Nephron (organoid): ENCODE results near the gene HHIPL2.
"Not testable (repeated sequence)": the region's sequence is repeated elsewhere in the genome, so short reads cannot be mapped to it uniquely, and the experiment has no call there.

ENCODE experiments used
- H3K27ac Mint-ChIP-seq, 3 experiments: 2 replicates each; pipeline ENCODE4 v1.8.0; 2020; ENCODE audit warnings: mixed read lengths in 3 of 3, mild to moderate bottlenecking in 2 of 3, moderate library complexity in 1 of 3
- H3K27me3 Mint-ChIP-seq: 2 replicates; pipeline ENCODE4 v1.8.0; 2021; ENCODE audit warnings: low read depth, mild to moderate bottlenecking, moderate library complexity, mixed read lengths
- H3K36me3 Mint-ChIP-seq: 2 replicates; pipeline ENCODE4 v1.8.0; 2020; ENCODE audit warnings: low read depth, mixed read lengths
- H3K4me1 Mint-ChIP-seq: 2 replicates; pipeline ENCODE4 v1.8.0; 2020; ENCODE audit warnings: mixed read lengths
- H3K4me3 Mint-ChIP-seq, 3 experiments: 2 replicates each; pipeline ENCODE4 v1.8.0; 2020; ENCODE audit warnings: mild to moderate bottlenecking in 3 of 3, mixed read lengths in 3 of 3, moderate library complexity in 2 of 3
- H3K9me3 Mint-ChIP-seq: 2 replicates; pipeline ENCODE4 v1.8.0; 2020; ENCODE audit warnings: mixed read lengths
- CTCF ChIP-seq, 3 experiments: fragments of 200-600 bp; sonication (generic); IDR thresholded peaks; one replicate each; pipeline ENCODE4 v1.5.0; 2021; ENCODE audit warnings: antibody characterized with exemption in 3 of 3; ENCODE audit not compliant: unreplicated experiment in 3 of 3

Gene HHIPL2

DNA sequence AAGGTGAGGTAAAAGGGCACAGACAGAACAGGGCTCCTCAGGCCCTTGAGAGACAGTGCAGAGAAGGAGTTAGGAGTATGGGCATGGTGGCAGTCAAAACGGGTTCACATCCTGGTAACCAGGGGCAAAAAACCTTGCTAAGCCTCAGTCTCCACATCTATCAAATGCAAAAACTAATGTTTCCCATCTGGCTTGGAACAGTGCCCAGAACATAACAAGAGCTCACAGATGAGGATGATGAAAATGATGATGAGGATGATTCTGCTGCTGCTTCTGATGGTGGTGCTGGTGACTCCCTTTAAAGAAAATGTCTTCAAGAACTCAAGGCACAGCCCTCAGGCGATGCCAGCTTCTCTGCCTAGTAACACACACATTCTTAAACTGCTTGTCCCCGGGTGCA lies 24.1 kb downstream of the HHIPL2 start:
- no peak overlapping the region for H3K27ac Mint-ChIP-seq
- peaks cover 3% of the 10 kb centered on the region for H3K27me3 Mint-ChIP-seq
- TF ChIP-seq CTCF (IDR thresholded peaks at IDR 0.05; ENCODE audit: unreplicated experiment in 3 of 3): no peak
- H3K36me3 Mint-ChIP-seq: no peaks in the 10 kb centered on the region
- H3K4me1 Mint-ChIP-seq: peaks cover 6% of the 10 kb centered on the region
- no peak overlapping the region for H3K4me3 Mint-ChIP-seq
- peaks cover 3% of the 10 kb centered on the region for H3K9me3 Mint-ChIP-seq

GRCh38 chr1:222522105-222522915 lies 25.6 kb downstream of the HHIPL2 start:
- H3K4me1 Mint-ChIP-seq: peaks cover 6% of the 10 kb centered on the region
- no peak for TF ChIP-seq CTCF (IDR thresholded peaks at IDR 0.05; ENCODE audit: unreplicated experiment in 3 of 3)
- H3K4me3 Mint-ChIP-seq: no peak overlapping the region
- no peaks in the 10 kb centered on the region for H3K36me3 Mint-ChIP-seq
- peaks cover under 1% of the 10 kb centered on the region for H3K9me3 Mint-ChIP-seq
- H3K27me3 Mint-ChIP-seq: peaks cover 3% of the 10 kb centered on the region
- peak overlapping the region in 1 of 3 experiments; percentile 85 for H3K27ac Mint-ChIP-seq

GRCh38 chr1:222521299-222522104 lies 26.4 kb downstream of the HHIPL2 start:
- TF ChIP-seq CTCF (IDR thresholded peaks at IDR 0.05; ENCODE audit: unreplicated experiment in 3 of 3): no peak
- peaks cover 6% of the 10 kb centered on the region for H3K4me1 Mint-ChIP-seq
- H3K4me3 Mint-ChIP-seq: no peak overlapping the region
- H3K27me3 Mint-ChIP-seq: peaks cover 3% of the 10 kb centered on the region
- no peaks in the 10 kb centered on the region for H3K9me3 Mint-ChIP-seq
- no peaks in the 10 kb centered on the region for H3K36me3 Mint-ChIP-seq
- H3K27ac Mint-ChIP-seq: peak overlapping the region; percentile 54 to 85 (median 83)

DNA sequence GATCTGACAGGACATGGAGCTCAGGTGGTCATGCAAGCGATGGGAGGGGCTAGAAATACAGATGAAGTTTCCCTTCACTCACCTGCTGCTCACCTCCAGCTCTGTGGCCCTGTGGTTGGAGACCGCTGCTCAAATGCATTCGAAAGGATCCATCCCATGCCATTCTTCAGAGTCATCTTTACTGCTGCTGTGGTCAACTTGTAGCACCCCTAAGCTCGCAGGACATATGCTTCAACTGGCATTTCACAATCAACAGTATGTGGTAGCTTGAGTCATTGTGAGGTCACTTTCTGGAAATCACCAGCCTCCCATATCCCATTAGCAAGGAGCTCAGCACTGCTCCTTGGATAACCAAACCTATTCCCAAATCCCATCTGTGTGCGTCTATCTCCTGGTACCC lies 58.4 kb downstream of the HHIPL2 start:
- not testable (repeated sequence) for H3K4me1 Mint-ChIP-seq, H3K9me3 Mint-ChIP-seq, H3K36me3 Mint-ChIP-seq, H3K4me3 Mint-ChIP-seq, H3K27me3 Mint-ChIP-seq, H3K27ac Mint-ChIP-seq

- not testable (repeated sequence) for H3K4me3 Mint-ChIP-seq, H3K4me1 Mint-ChIP-seq, H3K27ac Mint-ChIP-seq, H3K9me3 Mint-ChIP-seq, H3K36me3 Mint-ChIP-seq, H3K27me3 Mint-ChIP-seq
These were observed 60.1 kb downstream of the HHIPL2 start for GRCh38 chr1:222487774-222488173.

DNA sequence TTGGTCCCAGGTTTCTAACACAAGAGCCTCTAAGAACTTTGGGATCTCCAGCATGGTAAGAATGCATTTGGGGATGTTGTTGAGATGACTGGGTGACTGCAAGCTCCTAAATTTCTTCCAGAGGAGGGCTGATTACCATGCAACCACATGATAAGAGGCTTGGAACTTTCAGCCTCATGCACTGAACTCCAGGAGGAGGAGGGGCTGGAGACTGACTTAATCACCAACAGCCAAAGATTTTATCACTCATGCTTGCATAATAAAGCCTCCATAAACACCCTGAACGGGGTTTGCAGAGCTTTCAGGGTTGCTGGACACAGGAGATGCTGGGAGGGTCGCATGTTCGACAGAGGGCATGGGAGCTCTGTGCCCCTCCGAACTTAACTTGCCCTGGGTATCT lies 63.9 kb downstream of the HHIPL2 start:
- not testable (repeated sequence) for H3K4me3 Mint-ChIP-seq, H3K4me1 Mint-ChIP-seq, H3K36me3 Mint-ChIP-seq, H3K27ac Mint-ChIP-seq, H3K9me3 Mint-ChIP-seq, H3K27me3 Mint-ChIP-seq

GRCh38 chr1:222479567-222479966 lies 68.3 kb downstream of the HHIPL2 start:
- H3K9me3 Mint-ChIP-seq, H3K4me3 Mint-ChIP-seq, H3K36me3 Mint-ChIP-seq, H3K27ac Mint-ChIP-seq, H3K4me1 Mint-ChIP-seq, H3K27me3 Mint-ChIP-seq: not testable (repeated sequence)

DNA sequence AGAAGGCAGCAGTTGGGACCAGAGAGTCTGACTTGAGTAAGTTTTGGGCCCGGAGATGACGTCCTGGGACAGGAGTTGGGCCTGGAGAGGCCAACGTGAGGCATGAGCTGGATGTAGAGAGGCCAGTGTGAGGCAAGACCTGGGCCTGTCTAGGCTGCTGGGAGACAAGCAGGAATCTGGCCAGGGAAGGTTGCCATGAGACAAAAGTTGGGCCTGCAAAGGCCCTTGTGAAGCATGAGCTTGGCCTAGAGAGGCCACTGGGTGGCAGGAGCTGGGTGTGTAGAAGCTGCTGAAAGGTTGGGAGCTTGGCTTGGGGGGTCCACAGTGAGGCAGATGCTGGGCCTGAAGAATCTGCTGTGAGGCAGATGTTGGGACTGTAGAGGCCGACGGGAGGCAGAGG lies 71.5 kb downstream of the HHIPL2 start:
- not testable (repeated sequence) for H3K27me3 Mint-ChIP-seq, H3K27ac Mint-ChIP-seq, H3K4me1 Mint-ChIP-seq, H3K9me3 Mint-ChIP-seq, H3K4me3 Mint-ChIP-seq, H3K36me3 Mint-ChIP-seq

DNA sequence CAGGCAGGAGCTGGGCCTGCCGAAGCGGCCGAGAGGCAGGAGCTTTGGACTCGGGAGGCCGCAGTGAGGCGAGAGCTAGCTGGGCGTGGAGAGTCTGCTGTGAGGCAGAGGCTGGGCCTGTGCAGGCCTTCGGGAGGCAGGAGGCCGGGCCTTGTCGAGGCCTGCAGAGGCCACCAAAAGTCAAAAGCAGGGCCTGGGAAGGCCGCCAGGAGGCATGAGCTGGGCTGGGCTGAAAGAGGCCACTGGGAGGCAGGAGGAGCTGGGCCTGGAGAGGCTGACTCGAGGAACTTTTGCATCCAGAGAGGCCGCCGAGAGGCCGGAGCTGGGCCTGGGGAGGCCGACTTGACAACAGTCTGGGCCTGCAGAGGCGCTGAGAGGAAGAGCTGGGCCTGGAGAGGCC lies 74.2 kb downstream of the HHIPL2 start:
- not testable (repeated sequence) for H3K4me3 Mint-ChIP-seq, H3K36me3 Mint-ChIP-seq, H3K27me3 Mint-ChIP-seq, H3K27ac Mint-ChIP-seq, H3K9me3 Mint-ChIP-seq, H3K4me1 Mint-ChIP-seq

- not testable (repeated sequence) for H3K27me3 Mint-ChIP-seq, H3K4me3 Mint-ChIP-seq, H3K27ac Mint-ChIP-seq, H3K9me3 Mint-ChIP-seq, H3K4me1 Mint-ChIP-seq, H3K36me3 Mint-ChIP-seq
These were observed 74.9 kb downstream of the HHIPL2 start for GRCh38 chr1:222472776-222473540.
